Hepatocyte (in vitro differentiated cells): ENCODE measurements around the gene C1QTNF4. TPM values are rescaled to one million over a fixed set of nuclear protein-coding genes. Genes with fewer than 3 reads are reported as not detected.
"Not testable (repeated sequence)": the region's sequence is repeated elsewhere in the genome, so short reads cannot be mapped to it uniquely, and the experiment has no call there.

Source experiments
- DNase-seq: peaks from one replicate; pipeline ENCODE4 v3.0.0-alpha.2; 2016; ENCODE audit warnings: low spot score
- H2AFZ ChIP-seq: fragments of 200-600 bp; sonication (generic); 2 replicates; pipeline ENCODE4 v1.6.0; 2016; ENCODE audit warnings: antibody characterized with exemption, mild to moderate bottlenecking
- H3K27ac ChIP-seq: fragments of 200-600 bp; sonication (generic); 2 replicates; pipeline ENCODE4 v1.5.1; 2016; ENCODE audit warnings: mild to moderate bottlenecking
- H3K27me3 ChIP-seq: fragments of 200-600 bp; sonication (generic); 2 replicates; pipeline ENCODE4 v1.6.1; 2016
- H3K36me3 ChIP-seq: fragments of 200-600 bp; sonication (generic); replicated peaks from 2 replicates; pipeline ENCODE4 v1.5.1; 2016; ENCODE audit warnings: low read depth; ENCODE audit not compliant: insufficient read depth
- H3K4me1 ChIP-seq: fragments of 200-600 bp; sonication (generic); 2 replicates; pipeline ENCODE4 v1.5.1; 2016; ENCODE audit warnings: mild to moderate bottlenecking, moderate library complexity; ENCODE audit not compliant: insufficient read depth
- H3K4me2 ChIP-seq: fragments of 200-600 bp; sonication (generic); 2 replicates; pipeline ENCODE4 v1.6.0; 2016
- H3K4me3 ChIP-seq: fragments of 200-600 bp; sonication (generic); 2 replicates; pipeline ENCODE4 v1.5.1; 2016; ENCODE audit warnings: mild to moderate bottlenecking
- H3K79me2 ChIP-seq: fragments of 200-600 bp; sonication (generic); 2 replicates; pipeline ENCODE4 v1.6.0; 2017; ENCODE audit warnings: mild to moderate bottlenecking
- H3K9me2 ChIP-seq: fragments of 200-600 bp; sonication (generic); replicated peaks from 2 replicates; pipeline ENCODE4 v1.6.0; 2017; ENCODE audit warnings: mild to moderate bottlenecking; ENCODE audit not compliant: insufficient read depth
- H3K9me3 ChIP-seq: fragments of 200-600 bp; sonication (generic); 2 replicates; pipeline ENCODE4 v1.5.1; 2016; ENCODE audit warnings: low read depth, mild to moderate bottlenecking
- H4K20me1 ChIP-seq: fragments of 200-600 bp; sonication (generic); 2 replicates; pipeline ENCODE4 v1.6.0; 2016; ENCODE audit warnings: mild to moderate bottlenecking; ENCODE audit not compliant: insufficient read depth, poor library complexity, severe bottlenecking
- EZH2 ChIP-seq: fragments of 200-600 bp; sonication (generic); IDR thresholded peaks from 2 replicates; pipeline ENCODE4 v1.6.1; 2016; ENCODE audit warnings: antibody characterized with exemption, mild to moderate bottlenecking, borderline replicate concordance
- EZH2phosphoT487 ChIP-seq: fragments of 200-600 bp; sonication (generic); IDR thresholded peaks from one replicate; pipeline ENCODE4 v1.6.1; 2018; ENCODE audit warnings: antibody characterized with exemption, mild to moderate bottlenecking, low read depth, moderate library complexity; ENCODE audit not compliant: unreplicated experiment, severe bottlenecking
- WGBS: methylation state at CpG from one replicate; pipeline ENCODE4 v1.1.6; 2016; ENCODE audit warnings: low lambda C conversion rate; ENCODE audit errors: missing lambda C conversion rate; 5-methylcytosine and 5-hydroxymethylcytosine counted together
- polyA plus RNA-seq: library from polyadenylated mRNA; unstranded; fragments of >200 nt; fragmentation: Nextera tagmentation; extraction: Ambion mirVana; gene quantifications from 2 replicates; pipeline ENCODE4 v1.2.1, GENCODE V29; 2016
- total RNA-seq: library from RNA; depleted of rRNA; stranded (reverse); fragments of >200 nt; gene quantifications from 2 replicates; pipeline ENCODE4 v1.2.3, GENCODE V29; 2014
- TF ChIP-seq, protein P1 (sequence below): fragments of 200-600 bp; sonication (generic); IDR thresholded peaks from 2 replicates; pipeline ENCODE4 v1.5.1; 2016; ENCODE audit warnings: antibody characterized with exemption, mild to moderate bottlenecking; ENCODE audit not compliant: poor library complexity

The C1QTNF4 gene
- total and polyA plus RNA-seq, 2 experiments from 2014 or later, result 0.50 to 0.73 TPM

DNA sequence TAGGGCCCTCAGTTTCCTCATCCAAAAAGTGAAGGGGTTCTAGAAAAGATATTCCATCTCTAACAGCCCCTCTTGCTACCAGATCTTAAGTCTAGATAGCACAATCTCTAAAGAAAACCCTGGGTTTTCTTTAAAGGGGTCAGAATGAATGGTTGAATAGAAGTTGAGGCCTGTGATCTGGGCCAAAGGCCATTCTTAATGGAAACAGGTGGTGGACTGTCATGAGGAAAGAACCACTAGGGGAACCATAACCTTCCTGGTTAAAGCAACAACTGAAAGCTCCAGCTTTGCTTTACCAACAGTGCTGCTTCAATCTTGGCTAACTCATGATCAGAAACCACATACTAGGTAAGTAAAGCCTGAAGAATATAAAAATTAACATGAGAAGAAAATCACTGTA, 43.1 kb downstream of the C1QTNF4 start:
- Histone ChIP-seq H3K9me3 (no peaks in the 10 kb centered on the region), H3K4me3 (no peak overlapping the region), H3K9me2 (no peaks in the 10 kb centered on the region), H3K4me1 (peaks cover 9% of the 10 kb centered on the region), H4K20me1 (peaks cover 51% of the 10 kb centered on the region), H3K36me3 (no peaks in the 10 kb centered on the region), H3K27me3 (no peaks in the 10 kb centered on the region), H3K79me2 (peaks cover 68% of the 10 kb centered on the region), H3K4me2 (peak overlapping the region; percentile 84), H2AFZ (no peak overlapping the region), H3K27ac (peak overlapping the region; percentile 97)
- DNase-seq, result peak; percentile 36
- TF ChIP-seq, protein P1, sequence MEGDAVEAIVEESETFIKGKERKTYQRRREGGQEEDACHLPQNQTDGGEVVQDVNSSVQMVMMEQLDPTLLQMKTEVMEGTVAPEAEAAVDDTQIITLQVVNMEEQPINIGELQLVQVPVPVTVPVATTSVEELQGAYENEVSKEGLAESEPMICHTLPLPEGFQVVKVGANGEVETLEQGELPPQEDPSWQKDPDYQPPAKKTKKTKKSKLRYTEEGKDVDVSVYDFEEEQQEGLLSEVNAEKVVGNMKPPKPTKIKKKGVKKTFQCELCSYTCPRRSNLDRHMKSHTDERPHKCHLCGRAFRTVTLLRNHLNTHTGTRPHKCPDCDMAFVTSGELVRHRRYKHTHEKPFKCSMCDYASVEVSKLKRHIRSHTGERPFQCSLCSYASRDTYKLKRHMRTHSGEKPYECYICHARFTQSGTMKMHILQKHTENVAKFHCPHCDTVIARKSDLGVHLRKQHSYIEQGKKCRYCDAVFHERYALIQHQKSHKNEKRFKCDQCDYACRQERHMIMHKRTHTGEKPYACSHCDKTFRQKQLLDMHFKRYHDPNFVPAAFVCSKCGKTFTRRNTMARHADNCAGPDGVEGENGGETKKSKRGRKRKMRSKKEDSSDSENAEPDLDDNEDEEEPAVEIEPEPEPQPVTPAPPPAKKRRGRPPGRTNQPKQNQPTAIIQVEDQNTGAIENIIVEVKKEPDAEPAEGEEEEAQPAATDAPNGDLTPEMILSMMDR, result no peak

DNA sequence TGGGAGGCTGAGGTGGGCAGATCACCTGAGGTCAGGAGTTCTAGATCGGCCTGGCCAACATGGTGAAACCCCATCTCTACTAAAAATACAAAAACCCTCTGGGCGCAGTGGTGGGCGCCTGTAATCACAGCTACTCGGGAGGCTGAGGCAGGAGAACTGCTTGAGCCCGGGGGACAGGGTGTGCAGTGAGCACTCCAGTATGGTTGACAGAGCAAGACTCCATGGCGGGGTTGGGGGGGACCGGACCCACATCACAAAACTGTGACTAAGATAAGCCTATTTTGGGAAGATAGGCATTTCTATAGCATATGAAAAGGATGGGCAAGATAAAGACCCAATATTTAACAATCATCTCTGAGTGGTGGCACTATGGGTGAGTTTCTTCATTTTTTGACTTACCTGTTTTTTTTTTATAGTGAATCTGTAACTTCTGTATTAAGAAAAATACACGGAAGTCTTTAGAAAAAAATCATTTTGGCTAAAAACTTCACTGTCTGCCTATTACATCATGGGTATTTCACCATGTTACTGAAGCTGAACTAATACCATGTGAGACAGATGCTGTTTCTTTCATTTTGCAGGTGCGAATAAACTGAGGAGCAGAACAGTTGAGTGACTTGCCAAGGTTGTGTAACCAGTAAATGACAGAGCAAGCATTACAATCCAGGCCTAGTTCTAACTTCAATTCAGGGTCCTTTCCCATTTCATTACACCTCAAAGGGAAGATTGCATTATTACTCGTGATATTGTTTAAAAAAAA, 43.7 kb downstream of the C1QTNF4 start:
- WGBS, result 93% methylated on average over 10 of the region's 10 CpGs
- H3K4me2 ChIP-seq, result peak overlapping the region; percentile 84
- TF ChIP-seq EZH2, result no peak
- TF ChIP-seq EZH2phosphoT487, result no peak
- TF ChIP-seq, protein P1, result no peak
- DNase-seq, result no peak
- H3K9me3 ChIP-seq, result no peaks in the 10 kb centered on the region
- H3K27me3 ChIP-seq, result no peaks in the 10 kb centered on the region
- no peak overlapping the region for H2AFZ ChIP-seq
- H3K79me2 ChIP-seq, result peaks cover 74% of the 10 kb centered on the region
- H3K36me3 ChIP-seq, result no peaks in the 10 kb centered on the region
- H3K27ac ChIP-seq, result peak overlapping the region; percentile 97
- H4K20me1 ChIP-seq, result peaks cover 56% of the 10 kb centered on the region
- no peak overlapping the region for H3K4me3 ChIP-seq
- peaks cover 9% of the 10 kb centered on the region for H3K4me1 ChIP-seq
- no peaks in the 10 kb centered on the region for H3K9me2 ChIP-seq

DNA sequence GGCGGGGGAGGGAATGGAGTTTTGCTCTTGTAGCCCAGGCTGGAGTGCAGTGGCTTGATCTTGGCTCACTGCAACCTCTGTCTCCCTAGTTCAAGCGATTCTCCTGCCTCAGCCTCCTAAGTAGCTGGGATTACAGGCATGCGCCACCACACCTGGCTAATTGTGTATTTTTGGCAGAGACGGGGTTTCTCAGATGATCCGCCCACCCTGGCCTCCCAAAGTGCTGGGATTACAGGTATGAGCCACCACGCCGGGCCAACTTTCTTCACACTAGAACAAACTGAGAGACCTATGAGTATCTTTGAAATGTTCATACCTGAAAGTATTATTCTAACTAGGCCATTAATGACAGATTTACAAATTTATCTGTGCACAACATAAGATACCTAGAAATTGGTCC, 47.9 kb downstream of the C1QTNF4 start:
- H3K9me2 ChIP-seq, H3K9me3 ChIP-seq, H3K27ac ChIP-seq, DNase-seq, H3K4me3 ChIP-seq, H2AFZ ChIP-seq, H3K36me3 ChIP-seq, H3K4me1 ChIP-seq, H3K4me2 ChIP-seq, H3K27me3 ChIP-seq: not testable (repeated sequence)
- 98% methylated on average over 6 of the region's 7 CpGs for WGBS
- peaks cover 94% of the 10 kb centered on the region for H4K20me1 ChIP-seq
- peaks cover 98% of the 10 kb centered on the region for H3K79me2 ChIP-seq

DNA sequence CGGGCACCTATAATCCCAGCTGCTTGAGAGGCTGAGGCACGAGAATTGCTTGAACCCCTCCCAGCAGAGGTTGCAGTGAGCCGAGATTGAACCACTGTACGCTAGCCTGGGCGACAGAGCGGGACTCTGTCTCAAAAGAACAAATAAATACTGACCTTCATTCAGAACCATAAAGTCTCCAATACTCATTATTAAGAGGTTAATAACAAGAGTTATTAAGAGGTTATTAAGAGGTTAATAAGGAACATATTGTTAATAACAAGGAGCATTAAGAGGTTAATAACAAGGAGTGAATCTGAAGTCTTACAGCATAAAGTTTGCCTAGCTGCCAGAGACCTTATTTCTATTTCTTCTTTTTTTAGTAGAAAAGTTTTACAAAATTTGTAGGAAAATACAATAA, 48.9 kb downstream of the C1QTNF4 start:
- H3K4me3 ChIP-seq, result no peak overlapping the region
- no peak for TF ChIP-seq EZH2
- TF ChIP-seq, protein P1, result no peak
- TF ChIP-seq EZH2phosphoT487, result no peak
- H4K20me1 ChIP-seq, result peaks cover 95% of the 10 kb centered on the region
- no peaks in the 10 kb centered on the region for H3K27me3 ChIP-seq
- no peak for DNase-seq
- H3K36me3 ChIP-seq, result no peaks in the 10 kb centered on the region
- H2AFZ ChIP-seq, result no peak overlapping the region
- H3K9me2 ChIP-seq, result no peaks in the 10 kb centered on the region
- no peaks in the 10 kb centered on the region for H3K9me3 ChIP-seq
- peaks cover 2% of the 10 kb centered on the region for H3K4me1 ChIP-seq
- 100% methylated on average over 6 of the region's 6 CpGs for WGBS
- peaks cover 98% of the 10 kb centered on the region for H3K79me2 ChIP-seq
- no peak overlapping the region for H3K27ac ChIP-seq
- H3K4me2 ChIP-seq, result no peak overlapping the region
